ENCODE data around the gene HNRNPLL.
A peak's percentile ranks its signal among the peaks of the same experiment; 100 is the strongest.
"Not testable (repeated sequence)": the region's sequence is repeated elsewhere in the genome, so short reads cannot be mapped to it uniquely, and the experiment has no call there.

The HNRNPLL gene

DNA sequence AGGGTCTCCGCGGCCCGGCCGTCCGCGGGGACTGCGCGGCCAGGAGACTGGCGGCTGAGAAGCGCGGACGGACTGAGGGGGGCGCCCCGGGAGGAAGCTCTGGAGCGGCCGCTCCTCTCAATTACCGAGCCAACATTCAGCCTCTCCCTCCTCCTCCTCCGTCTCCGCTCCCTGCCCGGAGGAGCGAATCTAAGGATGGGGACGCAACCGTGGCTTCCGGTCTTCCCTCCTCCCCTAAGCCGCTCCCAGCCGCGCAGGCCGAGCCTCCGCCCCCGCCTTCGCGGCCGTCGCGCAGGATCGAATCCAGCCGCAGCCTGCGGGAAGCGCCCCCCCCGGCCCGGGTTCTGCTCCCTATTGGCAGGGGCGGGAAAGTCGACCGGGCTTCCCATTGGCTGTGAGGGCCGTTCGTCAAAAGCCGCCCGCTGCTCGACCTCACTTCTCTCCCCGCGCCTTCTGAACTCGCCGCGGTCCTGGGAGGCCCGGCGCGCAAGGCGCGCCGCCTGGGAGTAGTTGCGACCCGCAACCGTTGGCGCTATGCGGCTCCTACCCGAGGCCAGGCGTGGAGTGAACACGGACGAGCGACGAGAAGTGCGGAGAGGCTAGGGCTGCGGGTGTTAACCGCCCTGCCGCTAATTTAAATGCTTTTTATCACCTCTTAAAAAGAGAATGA lies at the start of gene HNRNPLL:
Gene HNRNPLL, minus strand, starts transcription at position 197 of the 670 bp plus-strand sequence. CDS start 302 bp downstream, outside the sequence.
- peak; percentile 93 to 98 for DNase-seq

DNA sequence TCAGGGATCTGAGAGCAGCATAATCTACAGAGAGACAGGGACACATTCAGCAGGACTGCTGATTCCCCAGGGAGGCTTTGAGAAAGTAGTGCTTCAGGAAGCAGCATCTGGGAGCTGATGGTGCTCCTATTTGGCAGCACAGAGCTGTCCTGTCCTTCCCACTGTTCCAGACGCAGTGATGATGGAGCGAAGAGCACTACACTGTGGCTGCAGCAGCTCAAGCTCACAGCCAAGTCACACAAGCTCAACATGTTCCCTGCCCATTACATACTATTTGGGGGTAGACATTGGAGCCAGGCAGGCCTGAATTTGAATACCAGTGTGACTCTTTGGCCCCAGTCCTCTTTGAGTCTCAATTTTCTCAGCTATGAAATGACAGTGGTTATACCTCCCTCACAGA lies 48.0 kb upstream of the HNRNPLL start:
- DNase-seq = no peak

DNA sequence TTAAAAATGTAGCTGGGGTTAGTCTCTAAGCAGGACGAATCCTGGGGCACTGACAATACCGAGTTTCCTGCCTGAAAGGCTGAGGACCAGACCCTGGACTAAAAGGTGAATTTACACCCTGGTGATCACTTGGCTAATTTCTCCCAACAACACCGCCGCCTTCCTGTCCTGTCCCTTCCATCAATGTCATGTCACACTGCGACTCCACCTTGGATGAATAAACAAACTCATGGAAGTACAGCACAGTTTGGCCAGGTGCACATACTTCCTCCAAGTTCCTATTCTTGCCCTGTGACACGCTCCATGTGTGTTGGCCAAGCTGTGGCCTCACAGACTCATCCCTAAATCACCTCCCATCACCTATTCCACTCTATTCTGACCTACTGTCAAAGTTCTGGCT lies 47.3 kb upstream of the HNRNPLL start:
- DNase-seq = no peak

DNA sequence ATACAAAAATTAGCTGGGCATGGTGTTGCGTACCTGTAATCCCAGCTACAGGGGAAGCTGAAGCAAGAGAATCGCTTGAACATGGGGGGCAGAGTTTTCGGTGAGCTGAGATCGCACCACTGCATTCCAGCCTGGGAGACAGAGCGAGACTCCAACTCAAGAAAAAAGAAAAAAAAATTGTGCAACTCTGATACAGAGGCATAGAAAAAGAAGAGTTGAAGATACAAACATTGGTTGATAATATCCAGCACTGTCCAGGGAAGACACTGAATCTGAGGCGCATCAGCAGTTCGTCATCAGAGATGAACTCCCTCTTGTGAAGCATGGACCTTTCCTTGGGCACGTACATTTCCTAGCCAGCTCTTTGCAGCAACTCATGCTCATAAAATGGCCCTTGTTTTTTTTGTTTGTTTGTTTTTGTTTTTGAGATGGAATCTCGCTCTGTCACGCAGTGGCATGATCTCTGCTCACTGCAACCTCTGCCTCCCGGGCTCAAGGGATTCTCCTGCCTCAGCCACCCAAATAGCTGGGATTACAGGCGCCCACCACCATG lies 46.5 kb upstream of the HNRNPLL start:
- DNase-seq = no peak

DNA sequence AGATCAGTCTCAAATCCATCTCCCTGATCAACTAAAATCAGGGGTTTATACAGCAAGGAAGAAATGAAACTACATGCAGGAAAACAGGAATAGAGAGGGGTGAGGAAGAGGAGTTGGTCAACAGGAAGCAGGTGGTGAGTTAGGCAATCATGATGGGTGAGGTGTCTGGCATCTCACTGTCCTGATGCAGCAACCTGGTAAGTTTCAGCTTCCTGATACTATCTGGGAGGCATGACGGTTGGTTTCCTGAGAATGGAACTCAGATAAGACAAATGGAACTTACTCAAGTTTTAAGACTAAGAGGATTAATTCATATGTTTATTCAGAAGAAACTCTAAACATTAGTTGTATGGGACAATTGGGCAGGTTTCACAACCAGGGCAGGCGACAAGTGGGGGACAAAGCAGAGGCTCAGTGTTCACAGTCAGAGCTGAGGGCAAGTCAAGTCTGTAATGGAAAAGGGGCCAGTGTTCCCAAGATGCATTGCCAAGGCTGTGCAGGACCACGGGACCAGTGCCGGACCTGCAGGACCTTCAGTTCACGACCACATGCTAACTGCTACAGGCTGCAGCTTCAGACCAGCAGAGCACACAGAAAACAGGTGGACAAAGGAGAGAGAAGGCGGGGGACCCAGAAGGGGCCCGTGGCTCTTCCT lies 45.5 kb upstream of the HNRNPLL start:
- DNase-seq = no peak

DNA sequence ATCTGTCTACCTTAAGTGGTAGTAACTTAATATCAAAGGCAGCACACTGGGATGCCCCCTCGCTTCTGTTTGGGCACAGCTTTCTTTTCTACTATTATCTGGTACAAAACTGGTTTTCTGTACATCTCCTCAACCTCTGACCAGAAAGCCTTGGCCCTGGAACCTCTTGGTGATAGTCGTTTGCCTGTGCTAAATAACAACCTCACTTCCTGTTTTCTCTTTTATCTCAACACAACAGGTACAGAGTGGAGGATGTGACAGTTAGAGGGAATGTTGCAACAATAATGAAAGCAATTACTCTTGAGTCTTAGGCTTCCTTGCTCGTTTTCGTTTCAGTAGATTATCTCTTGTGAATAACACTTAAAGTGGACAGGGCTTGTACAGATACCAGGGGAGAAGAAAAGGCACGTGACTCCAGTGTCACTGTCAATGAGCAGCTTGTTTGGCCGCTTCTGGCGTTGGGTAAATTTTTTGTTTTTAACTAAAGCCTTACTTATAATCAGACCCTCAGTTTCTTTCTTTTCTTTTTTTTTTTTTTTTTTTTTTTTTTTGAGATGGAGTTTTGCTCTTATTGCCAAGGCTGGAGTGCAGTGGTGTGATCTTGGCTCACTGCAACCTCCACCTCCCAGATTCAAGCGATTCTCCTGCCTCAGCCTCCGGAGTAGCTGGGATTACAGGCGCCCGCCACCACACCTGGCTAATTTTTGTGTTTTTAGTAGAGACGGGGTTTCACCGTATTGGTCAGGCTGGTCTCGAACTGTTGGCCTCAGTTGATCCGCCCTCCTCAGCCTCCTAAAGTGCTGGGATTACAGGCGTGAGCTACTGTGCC lies 41.2 kb upstream of the HNRNPLL start:
- DNase-seq = not testable (repeated sequence)

DNA sequence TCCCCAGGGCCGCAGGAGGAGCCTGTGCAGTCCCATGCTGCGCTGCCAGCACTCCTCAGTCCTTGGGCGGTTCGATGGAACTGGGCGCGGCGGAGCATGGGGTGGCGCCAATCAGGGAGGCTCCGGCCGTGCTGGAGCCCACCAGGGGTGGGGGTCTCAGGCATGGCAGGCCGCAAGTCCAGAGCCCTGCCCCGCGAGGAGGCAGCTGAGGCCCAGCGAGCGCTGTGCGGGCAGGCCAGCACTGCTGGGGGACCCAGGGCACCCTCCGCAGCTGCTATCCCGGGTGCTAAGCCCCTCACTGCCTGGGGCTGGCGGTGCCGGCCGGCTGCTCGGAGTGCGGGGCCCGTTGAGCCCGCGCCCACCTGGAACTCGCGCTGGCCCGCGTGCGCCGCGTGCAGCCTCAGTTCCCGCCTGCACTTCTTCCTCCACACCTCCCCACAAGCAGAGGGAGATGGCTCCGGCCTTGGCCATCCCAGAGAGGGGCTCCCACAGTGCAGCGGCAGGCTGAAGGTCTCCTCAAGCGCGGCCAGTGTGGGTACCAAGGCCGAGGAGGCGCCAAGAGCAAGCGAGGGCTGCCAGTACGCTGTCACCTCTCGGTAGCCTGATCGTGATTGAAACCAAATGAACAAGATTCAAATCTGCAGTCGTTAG lies 40.4 kb upstream of the HNRNPLL start:
- DNase-seq = no peak

DNA sequence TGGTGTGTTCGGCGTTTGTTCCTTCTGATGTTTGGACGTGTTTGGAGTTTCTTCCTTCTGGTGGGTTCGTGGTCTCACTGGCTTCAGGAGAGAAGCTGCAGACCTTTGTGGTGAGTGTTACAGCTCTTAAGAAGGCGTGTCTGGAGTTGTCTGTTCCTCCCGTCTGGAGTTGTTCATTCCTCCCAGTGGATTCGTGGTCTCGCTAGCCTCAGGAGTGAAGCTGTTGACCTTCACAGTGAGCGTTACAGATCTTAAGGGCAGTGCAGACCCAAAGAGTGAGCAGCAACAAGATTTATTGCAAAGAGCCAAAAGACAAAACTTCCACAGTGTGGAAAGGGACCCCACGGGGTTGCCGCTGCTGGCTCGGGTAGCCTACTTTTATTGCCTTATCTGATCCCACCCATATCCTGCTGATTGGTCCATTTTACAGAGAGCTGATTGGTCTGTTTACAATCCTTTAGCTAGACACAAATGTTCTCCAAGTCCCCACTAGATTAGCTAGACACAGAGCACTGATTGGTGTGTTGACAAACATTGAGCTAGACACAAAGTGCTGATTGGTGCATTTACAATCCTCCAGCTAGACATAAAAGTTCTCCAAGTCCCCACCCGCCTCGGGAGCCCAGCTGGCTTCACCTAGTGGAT lies 39.8 kb upstream of the HNRNPLL start:
- not testable (repeated sequence) for DNase-seq

DNA sequence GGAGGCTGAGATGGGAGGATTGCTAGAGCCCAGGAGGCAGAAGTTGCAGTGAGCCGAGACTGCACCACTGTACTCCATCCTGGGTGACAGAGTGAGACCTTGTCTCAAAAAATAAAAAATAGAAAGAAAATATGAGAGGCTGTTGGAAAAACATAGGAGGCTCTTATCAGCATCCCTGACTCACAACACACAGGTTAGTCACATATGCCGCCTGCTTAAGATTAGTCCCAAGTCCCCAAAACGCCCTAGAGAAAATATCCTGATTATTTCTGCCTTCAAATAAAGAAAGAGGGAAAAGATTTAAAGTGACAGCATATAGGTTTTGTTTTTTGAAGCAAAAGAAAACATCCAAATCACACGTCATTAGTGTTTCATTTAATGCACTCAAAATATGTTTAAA lies 33.3 kb upstream of the HNRNPLL start:
- DNase-seq = no peak

DNA sequence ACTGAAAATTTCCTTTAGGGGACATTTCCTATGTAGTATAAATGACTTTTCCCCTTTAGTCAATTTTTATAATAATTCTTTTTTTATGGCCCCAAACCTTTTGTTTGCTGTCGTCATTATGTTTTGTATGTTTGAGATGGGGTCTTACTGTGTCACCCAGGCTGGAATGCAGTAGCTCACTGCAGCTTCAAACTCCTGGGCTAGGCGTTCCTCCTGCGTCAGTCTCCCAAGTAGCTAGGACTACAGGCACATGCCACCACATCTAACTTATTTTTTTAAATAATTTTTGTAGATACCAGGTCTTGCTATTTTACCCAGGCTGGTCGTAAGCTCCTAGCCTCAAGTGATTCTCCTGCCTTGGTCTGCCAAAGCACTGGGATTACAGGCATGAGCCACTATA lies 32.4 kb upstream of the HNRNPLL start:
- DNase-seq = no peak

DNA sequence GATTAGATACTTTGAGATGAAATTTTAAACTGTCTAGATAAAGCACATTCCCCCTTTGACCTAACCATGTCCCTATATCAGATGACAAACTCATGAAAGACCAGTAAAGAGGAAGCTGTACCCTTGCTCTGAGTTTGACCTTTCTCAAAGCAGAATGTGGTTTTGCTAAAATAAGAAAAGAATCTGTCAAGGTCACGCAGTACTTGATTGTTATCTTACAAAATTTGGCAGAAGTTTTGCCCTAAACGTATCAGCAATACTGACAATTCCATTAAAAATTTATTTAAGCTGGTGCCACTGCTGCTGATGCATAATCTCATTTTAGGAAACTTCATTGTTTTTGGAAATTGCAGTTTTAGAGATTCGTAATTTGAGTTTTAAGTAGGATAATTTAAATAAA lies 32.0 kb upstream of the HNRNPLL start:
- no peak for DNase-seq

DNA sequence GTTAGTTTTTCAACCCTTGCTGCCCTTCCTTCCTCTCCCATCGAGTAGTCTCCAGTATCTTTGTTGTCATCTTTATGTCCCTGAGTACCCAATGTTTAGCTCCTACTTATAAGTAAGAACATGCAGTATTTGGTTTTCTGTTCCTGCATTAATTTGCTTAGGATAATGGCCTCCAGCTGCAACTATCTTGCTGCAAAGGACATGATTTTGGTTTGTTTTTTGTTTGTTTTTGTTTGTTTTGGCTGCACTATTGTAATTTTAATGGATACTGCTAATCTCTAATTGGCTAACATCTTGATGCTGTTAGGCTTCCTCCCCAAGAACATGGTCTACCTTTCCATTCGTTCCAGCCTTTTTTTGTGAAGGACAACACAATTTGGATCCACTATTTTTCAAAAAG lies 31.2 kb upstream of the HNRNPLL start:
- DNase-seq = no peak

DNA sequence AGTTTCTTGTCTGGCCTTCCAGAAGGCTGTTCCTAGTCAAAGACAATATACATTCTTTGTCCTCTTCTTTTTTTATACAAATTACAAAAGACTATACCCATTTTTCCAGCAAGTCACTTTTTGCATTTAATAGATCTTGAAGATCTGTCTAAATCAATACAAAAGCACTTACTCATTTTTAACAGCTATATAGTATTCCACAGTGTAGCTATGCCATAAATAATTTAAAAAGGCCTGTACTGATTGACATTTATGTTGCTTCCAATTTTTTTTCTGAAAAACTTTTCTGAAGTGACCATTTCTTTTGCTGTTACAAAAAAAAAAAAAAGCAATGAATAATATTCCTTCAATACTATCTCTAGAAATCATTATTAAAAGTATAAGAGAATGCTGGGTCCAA lies 30.3 kb upstream of the HNRNPLL start:
- DNase-seq = no peak

DNA sequence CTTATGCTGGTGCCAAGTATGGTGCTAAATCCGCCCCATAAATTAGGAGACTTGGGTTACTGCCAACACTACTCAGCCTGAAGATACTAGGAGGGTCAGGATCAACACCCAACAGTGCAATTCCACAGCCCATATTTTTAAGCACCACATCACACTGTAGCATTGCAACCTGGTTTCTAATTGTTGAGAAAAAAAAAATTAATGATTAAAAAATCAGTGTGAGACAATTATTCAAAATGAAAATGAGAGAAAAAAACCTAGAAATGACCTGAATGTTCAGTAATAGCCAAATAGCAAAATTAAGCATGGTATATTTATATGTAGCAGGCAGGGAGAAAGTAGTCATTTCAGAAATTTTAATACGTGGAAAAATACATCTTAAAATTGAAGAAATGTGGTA lies 29.2 kb upstream of the HNRNPLL start:
- DNase-seq = peak in 1 of 2 experiments; percentile 20

DNA sequence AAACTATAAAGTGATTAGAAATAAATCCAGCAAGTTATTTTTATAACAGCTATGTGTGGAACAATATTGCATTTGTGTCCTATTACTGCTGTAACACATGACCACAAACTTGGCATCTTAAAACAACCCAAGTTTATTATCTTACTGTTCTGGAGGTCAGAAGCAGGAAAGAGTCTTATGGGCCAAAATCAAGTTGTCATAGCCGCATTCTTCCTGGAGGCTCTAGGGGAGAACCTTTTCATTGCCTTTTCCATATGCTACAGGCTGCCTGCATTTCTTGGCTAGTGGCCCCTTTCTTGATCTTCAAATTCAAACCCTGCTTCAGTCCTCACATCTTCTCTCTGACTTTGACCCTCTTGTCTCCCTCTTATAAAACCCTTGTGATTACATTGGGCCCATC lies 27.0 kb upstream of the HNRNPLL start:
- no peak for DNase-seq

DNA sequence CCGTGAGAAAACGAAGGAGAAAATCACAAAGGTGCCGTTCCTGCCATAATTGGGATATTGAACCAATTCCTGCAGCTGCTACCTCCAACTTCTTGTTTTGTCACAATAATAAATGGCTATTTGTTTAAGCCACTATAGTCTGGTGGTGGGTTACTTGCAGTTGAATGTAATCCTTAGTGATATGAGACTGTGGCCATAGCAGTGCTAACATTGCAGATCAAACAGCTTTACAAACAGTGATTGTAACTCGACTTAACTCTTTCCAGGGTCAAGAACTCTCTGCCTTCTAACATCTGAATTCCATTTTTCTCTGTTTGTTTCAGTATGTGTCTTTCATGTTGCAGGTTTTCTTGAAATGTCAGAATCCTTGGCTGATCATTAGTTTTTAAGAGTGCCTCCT lies 24.7 kb upstream of the HNRNPLL start:
- DNase-seq = no peak

DNA sequence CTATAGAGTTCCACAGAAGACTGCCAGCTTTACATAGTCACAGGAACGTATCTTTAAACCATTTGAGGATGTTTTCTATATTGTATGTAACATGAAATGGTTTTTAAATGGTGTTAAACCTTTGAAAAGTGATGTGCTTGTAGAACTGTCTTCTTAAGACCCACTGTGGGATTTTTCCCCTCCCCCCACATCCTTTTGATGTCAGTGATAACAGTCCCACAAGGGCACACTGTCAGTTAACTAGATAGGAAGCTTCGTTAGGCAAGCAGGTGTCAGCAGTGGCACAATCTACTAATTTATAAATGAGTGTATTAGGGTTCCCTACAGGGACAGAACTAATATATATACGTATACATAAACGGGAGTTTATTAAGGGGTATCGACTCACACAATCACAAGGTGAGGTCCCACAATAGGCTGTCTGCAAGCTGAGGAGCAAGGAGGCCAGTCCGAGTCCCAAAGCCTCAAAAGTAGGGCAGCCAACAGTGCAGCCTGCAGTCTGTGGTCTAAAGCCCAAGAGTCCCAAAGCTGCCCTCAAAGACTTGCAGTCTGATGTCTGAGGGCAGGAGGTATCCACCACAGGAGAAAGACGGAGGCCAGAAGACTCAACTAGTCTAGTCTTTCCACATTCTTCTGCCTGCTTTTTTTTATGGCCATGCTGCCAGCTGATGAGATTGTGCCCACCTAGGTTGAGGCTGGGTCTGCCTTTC lies 23.8 kb upstream of the HNRNPLL start:
- DNase-seq = no peak

DNA sequence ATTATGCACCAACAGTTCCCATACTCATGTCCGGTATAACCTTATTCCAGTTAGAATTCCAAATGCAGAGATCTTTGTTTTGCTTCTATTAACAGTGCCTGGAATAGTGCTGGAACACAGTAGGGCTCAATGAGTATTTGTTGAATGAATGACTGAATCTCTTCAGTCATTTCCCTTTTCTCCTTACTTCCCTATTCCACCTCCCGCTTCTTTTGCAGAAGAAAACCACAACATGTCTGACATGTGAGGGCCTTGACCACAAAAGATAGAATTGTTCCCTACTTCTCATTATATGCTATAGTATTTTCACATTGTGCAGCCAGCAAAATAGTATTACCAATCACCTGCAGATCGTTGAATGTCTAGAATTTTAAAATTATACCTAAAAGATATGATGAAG lies 19.5 kb upstream of the HNRNPLL start:
- no peak for DNase-seq

DNA sequence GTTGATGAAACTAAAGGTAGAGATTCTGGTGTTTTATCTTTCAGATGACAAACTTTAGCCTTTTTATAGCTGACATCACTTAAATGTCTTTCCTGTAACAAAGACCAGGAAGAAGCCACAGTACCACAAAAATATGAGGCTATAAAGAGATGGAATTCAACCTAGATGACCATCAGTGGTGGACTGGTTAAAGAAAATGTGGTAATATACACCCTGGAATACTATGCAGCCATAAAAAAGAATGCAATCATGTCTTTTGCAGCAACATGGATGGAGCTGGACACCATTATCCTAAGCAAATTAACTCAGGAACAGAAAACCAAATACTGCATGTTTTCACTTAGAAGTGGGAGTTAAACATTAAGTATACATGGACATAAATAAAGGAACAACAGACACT lies 18.3 kb upstream of the HNRNPLL start:
- no peak for DNase-seq

DNA sequence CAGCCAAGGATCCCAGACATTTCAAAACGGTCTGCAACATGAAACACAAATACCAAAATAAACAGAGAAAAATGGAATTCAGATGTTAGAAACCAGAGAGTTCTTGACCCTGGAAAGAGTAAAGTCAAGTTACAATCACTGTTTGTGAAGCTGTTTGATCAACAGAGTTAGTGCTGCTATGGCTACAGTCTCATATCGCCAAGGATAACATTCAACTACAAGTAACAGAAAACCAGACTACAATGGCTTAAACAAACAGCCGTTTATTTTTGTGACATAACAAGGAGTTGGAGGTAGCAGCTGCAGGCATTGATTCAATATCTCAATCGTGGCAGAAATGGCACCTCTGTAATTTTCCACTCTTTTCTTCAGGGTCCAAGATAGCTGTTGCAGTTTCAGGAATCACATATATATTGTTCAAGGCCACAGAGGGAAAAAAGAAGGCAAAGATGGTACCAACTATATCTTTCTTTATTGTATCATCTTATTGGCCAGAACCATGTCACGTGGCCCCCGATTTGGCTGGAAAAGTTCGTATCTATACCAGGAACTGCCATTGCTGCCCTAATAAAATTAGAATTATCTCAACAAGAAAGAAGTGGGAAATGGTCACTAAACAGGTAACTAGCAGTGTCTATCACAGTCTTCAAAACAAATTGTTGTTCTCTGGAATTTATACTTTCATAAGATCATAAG lies 17.7 kb upstream of the HNRNPLL start:
- no peak for DNase-seq

DNA sequence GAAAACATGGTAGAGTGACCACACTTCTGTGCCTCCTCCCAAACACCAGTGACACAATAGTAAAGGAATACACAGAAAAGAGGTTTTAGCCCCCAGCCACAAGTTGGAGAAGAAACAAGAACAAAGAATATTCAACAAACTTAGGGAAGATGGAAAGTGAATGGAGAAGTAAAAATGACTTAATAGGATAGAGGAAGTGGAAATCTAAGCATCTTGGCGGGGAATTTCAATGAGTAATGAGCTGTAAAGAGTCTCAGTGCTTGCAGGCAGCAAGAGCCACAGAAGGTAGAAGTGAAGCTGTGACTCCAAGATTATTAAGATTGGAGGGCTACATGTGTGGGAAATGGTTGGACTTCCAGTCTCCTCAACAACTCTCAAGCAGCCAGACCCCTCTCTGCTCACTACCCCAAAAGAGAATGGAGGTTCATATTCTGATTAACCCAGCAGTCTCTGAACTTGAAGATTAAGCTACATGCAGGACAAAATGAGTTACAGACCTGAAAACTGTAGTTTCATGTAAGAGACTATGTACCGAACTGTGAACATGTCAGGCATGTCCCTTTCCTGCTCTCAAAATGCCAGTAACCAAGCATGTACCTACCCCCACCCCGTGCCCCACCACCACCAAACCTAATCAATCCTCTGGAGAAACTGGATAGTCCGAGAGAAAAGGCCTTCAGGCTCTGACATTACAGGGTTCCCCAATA lies 16.9 kb upstream of the HNRNPLL start:
- DNase-seq = no peak
